ENCODE results near the gene GOLPH3. TPM values are rescaled to one million over a fixed set of nuclear protein-coding genes. Genes with fewer than 3 reads are reported as not detected.

The GOLPH3 gene
- total RNA-seq, 1 experiment from 2014 or later = 98.7 TPM

- H2AFZ ChIP-seq (ENCODE audit: low read length) = no peak overlapping the region
- no peak overlapping the region for H4K8ac ChIP-seq (replicated peaks; ENCODE audit: insufficient read length, low read depth, low read length)
- H3K14ac ChIP-seq (ENCODE audit: insufficient read depth, low read length) = no peak overlapping the region
- Mint-ChIP-seq H3K4me1 (0 out of 4 replicates have a peak, but pooled peaks cover under 1 to 2% of the 10 kb centered on the region in 2 experiments), H3K36me3 (ENCODE audit: insufficient read depth in 1 of 3, low read depth in 3 of 3) (peaks cover 3 to 81% (median 26%) of the 10 kb centered on the region in 3 experiments; a peak in 6 of 7 replicates), H3K4me3 (no peak overlapping the region), H3K9me3 (no peaks in the 10 kb centered on the region), H3K27ac (no peak overlapping the region; a peak in 1 of 7 replicates), H3K27me3 (ENCODE audit: low read depth) (no peaks in the 10 kb centered on the region)
- WGBS (ENCODE audit: extremely low coverage, insufficient read length, low lambda C conversion rate) = no CpG with 5 or more reads among the region's 9 CpGs
- H3K79me1 ChIP-seq (ENCODE audit: insufficient read depth, low read depth, low read length, poor library complexity, severe bottlenecking) = no peaks in the 10 kb centered on the region
- H3K27me3 ChIP-seq (ENCODE audit: insufficient read depth, low read length) = no peaks in the 10 kb centered on the region
- no peak overlapping the region for H3K23ac ChIP-seq (ENCODE audit: insufficient read length, low read depth, low read length)
- no peaks in the 10 kb centered on the region for H3K79me2 ChIP-seq (ENCODE audit: insufficient read depth, low read length)
- no peak overlapping the region for H2BK12ac ChIP-seq (ENCODE audit: insufficient read length, low read depth, low read length)
- no peak overlapping the region for H2AK5ac ChIP-seq (ENCODE audit: insufficient read length, low read length)
- H3K9ac ChIP-seq (ENCODE audit: extremely low read depth, insufficient read length, low read length) = no peak overlapping the region
- no peak overlapping the region for H3K27ac ChIP-seq (ENCODE audit: insufficient read length, low read depth, low read length)
- no peak overlapping the region for H3K4ac ChIP-seq (ENCODE audit: low read depth, low read length)
- no peaks in the 10 kb centered on the region for H4K20me1 ChIP-seq (ENCODE audit: control insufficient read depth, insufficient read depth, insufficient read length)
- no peak overlapping the region for H3T11ph ChIP-seq (ENCODE audit: low read length)
- H3K4me1 ChIP-seq (ENCODE audit: insufficient read depth, low read length) = no peaks in the 10 kb centered on the region
- no peak overlapping the region for H2BK120ac ChIP-seq (ENCODE audit: low read depth, low read length, poor library complexity, severe bottlenecking)
- H3K23me2 ChIP-seq (ENCODE audit: insufficient read length, low read depth, low read length, poor library complexity, severe bottlenecking) = no peaks in the 10 kb centered on the region
- H3K9me3 ChIP-seq (ENCODE audit: control insufficient read depth, low read depth, low read length) = no peaks in the 10 kb centered on the region
- no peak for DNase-seq
- no peak overlapping the region for H2BK15ac ChIP-seq (ENCODE audit: low read depth, low read length)
- no peak for TF ChIP-seq CTCF (conservative IDR thresholded peaks at IDR 0.05)
- no peak overlapping the region for H2BK5ac ChIP-seq (ENCODE audit: insufficient read length, low read length)
- H4K91ac ChIP-seq (ENCODE audit: insufficient read length, low read depth, low read length) = no peak overlapping the region
- no peak overlapping the region for H3K4me2 ChIP-seq (ENCODE audit: insufficient read depth, insufficient read length, low read length)
- no peak overlapping the region for H3K56ac ChIP-seq (ENCODE audit: insufficient read length, low read depth, low read length)
- H4K5ac ChIP-seq (ENCODE audit: insufficient read length, low read depth, low read length) = no peak overlapping the region
- H3K18ac ChIP-seq (ENCODE audit: insufficient read length, low read depth, low read length) = no peak overlapping the region
- H2BK20ac ChIP-seq (ENCODE audit: low read depth, low read length, poor library complexity, severe bottlenecking) = no peak overlapping the region
These were observed 75.8 kb downstream of the GOLPH3 start for GRCh38 chr5:32098291-32098690.

Measured in H9 (cell line).